ENCODE data around the gene FMNL2. TPM values are rescaled to one million over a fixed set of nuclear protein-coding genes. Genes with fewer than 3 reads are reported as not detected.
"Not testable (repeated sequence)": the region's sequence is repeated elsewhere in the genome, so short reads cannot be mapped to it uniquely, and the experiment has no call there.

FMNL2 gene
- 93.8 TPM for total RNA-seq

DNA sequence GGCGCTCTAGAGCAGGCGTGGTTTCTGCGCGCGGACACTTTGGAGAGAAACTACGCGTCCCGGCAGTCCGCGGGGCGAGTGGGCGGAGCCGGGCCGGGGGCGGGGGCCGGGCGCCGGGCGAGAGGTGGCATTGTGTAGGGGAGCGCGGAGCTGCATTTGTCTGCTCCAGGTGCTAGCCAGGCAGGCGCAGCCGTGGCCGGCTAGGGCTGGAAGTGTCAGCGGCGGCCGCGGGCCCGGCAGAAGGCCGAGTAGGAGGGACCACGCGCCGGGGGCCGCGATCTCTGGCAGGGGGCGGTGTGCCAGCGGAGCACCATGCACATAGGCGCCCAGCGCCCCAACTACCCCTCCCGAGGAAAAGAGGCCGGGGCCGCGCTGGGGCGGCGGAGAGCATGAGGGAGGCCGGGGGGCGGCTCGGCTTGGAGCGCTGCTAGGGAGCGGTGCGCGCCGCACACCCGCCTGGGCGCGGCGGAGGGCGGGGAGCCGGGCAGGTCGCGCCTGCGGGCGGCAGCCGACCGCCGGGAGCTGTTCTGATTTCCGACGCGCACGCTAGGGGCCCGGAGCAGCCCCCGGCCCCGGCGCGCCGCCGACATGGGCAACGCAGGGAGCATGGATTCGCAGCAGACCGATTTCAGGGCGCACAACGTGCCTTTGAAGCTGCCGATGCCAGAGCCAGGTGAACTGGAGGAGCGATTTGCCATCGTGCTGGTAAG is at the start of gene FMNL2:
Gene FMNL2, plus strand, starts transcription at position 159 of the 710 bp plus-strand sequence.
- no peak for FAIRE-seq
- DNase-seq (ENCODE audit: low spot score in 2 of 2): peak; percentile 84 to 90

DNA sequence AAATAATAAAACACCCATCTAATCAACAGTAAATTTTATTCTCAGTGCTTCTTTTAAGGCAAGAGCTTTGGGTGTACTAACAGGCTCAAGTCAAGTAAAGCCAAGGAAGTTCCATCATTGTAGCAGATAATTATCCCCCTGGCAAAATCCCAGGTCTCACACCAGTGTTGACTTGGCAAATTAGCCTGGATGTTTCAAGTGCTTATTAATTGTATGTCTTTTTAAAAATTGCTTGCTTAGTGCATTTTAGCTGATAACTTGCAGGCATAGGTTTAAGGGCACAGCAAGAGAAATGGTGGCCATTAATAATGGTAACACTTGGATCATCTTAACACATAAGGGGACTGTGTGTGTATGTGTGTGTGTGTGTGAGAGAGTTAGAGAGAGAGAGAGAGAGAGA is 42.0 kb upstream of the FMNL2 start:
- no peak for DNase-seq (ENCODE audit: low spot score in 2 of 2)
- no peak for FAIRE-seq

DNA sequence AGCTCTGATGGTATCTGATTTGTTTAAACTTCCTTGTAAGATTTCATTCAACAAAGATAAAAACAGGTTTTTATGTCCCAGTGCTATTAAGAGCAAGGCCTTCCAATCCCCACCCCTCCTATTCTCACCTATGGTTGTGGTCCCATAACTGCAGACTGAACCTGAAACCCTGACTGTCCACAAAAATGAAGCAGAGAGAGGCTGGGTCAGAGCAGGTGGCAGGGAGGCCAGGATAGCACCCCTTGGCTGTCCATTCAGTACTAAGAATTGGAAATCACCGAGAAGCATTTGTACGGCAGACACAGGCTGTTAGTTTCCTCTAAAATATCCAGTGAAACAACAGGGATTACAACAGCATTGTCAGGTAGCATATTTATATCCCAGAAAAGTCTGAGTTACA is 37.3 kb upstream of the FMNL2 start:
- FAIRE-seq: no peak
- no peak for DNase-seq (ENCODE audit: low spot score in 2 of 2)

DNA sequence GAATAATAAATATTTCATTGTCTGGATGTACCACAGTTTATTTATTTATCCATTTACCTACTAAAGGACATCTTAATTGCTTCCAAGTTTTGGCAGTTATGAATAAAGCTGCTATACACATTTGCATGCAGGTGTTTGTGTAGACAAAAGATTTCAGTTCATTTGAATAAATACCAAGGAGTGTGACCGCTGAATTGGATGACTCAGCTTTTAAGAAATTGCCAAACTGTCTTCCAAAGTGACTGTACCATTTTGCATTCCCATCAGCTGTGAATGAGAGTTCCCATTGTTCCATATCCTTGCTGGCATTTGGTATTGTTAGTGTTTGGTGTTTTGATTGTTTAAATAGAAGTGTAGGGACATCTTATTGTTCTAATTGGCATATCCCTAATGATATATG is 36.2 kb upstream of the FMNL2 start:
- no peak for DNase-seq (ENCODE audit: low spot score in 2 of 2)
- FAIRE-seq: no peak

DNA sequence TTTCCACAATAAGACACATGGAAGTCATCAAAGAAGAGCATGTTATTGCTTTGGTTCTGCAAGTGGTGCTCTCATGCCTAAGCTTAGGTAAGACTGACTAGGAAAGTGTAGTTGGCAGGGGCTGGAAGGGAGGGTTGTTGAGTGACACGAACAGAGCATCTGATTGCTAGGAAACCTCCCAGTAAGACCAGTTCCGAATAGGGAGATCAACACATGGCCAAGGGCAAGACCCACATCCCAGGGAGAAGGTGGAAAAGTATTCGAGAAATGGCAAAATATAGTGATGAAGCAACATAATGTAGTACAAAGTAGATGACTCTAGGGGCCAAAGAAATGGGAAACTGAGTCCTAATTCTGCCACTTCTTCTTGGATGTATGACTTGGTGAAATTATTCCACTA is 33.8 kb upstream of the FMNL2 start:
- DNase-seq (ENCODE audit: low spot score in 2 of 2) (no peak), FAIRE-seq (no peak)

DNA sequence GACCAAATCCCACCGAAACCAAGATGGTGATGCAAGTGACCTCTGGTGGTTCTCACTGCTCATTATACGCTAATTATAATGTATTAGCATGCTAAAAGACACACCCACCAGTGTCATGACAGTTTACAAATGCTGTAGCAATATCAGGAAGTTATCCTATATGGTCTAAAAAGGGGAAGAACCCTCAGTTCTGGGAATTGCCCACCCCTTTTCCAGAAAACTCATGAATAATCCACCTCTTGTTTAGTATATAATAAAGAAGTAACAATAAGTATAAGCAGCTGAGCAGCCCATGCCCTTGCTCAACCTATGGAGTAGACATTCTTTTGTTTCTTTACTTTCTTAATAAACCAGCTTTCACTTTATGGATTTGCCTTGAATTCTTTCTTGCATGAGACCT is 31.0 kb upstream of the FMNL2 start:
- DNase-seq (ENCODE audit: low spot score in 2 of 2): no peak
- no peak for FAIRE-seq

DNA sequence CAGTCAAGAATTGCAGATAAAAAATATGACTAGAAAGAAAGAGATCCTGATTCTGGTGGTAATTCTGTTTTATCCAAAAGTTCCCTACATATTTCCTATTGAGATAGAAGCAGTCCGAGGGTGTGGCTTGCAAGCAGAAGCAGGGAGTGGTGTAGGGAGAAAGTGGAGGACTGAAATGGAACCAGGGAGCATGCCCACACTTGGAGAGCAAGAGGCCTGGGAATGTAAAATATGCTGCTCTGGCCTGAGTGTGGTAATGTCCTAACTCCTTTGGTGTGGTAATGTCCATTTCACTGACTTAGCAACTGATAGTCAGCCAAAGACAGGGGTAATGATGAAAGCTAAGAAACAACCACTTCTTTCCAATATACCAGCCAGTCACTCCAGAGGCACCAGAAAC is 30.1 kb upstream of the FMNL2 start:
- no peak for DNase-seq (ENCODE audit: low spot score in 2 of 2)
- FAIRE-seq: no peak

DNA sequence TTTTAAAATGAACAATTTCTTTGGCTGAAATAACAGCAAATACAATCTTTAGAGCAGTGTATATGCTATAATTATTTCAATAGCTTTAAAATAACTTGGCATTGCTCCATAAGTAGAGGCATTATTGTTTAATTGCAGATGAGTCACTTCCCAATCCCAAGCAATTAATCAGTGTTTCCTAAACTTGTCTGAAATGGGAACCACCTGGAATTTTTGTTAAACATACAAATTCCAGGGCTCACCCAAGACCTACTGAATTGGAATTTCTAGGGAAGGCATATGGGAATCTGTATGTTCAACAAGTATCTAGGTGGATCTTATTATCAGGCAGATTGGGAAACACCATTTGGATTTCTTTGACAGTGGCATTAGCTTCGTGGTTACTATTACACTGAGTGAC is 27.1 kb upstream of the FMNL2 start:
- DNase-seq (ENCODE audit: low spot score in 2 of 2) (no peak), FAIRE-seq (no peak)

DNA sequence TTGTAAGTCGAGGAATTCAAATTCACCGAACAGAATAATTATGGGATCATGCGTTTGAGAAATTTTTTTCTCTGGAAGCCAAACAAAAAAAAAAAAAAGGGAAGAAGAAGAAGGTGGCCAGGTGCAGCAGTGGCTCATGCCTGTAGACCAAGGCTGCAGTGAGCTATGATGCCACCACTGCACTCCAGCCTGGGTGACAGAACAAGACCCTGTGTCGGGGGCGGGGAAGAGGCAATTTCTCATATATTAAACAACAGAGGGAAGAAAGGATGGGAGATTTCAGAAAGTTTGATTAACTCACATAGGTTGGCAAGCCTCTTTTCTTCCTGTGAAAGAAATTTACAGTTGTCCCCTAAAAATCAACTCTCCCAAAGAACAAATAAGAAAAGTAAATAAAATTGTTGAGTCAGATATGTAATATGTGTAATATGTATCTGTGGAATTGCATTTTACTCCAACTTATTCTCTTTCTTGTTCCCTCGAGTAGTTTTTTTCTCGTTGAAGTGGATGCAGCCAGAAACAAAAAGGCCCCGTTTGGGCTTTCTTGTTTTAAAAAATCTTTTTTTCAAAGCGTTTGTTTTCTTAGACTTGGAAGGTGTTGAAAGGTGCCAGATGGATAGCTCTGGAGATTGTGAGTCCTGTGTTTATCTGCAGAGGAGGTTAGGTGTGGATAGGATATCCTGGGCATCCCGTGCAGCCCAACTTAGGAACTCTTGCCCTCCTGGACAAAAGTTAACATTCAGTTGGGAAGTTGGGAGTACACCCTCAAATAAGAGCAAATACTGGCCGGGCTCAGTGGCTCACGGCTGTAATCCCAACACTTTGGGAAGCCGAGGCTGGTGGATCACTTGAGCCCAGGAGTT is 25.4 kb upstream of the FMNL2 start:
- no peak for DNase-seq (ENCODE audit: low spot score in 2 of 2)
- no peak for FAIRE-seq

DNA sequence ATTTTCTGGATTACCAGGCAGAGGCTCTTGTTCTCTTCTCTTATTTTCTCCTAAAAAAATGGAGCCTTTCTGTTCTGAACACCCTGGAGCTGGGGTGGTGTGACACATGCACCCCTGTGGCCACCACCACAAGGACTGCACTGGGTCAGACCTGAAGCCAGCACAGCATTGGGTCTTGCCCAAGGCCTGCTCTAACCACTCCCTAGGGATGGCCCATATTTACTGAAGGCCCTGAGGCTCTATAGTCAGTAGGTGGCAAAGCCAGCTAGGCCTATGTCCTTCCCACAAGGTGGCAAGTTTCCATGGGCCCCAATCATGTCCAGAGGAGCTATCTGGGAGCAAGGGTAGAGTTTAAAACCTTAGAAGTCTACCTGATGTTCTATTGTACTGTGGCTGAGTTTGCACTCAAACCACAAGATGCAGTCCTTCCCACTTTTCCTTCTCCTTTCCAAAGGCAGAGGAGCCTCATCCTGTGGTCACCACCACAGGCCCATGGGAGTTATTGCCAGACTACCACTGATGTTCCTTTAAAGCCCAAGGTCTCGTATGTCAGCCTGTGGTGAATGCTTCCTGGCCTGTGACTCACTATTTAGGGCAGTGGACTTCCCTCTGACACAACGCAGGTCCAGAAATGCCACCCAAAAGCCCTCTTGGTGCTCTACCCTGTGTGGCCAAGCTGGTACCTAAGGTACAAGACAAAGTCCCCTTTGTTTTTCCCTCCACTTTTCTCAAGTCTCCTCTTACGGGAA is 15.0 kb upstream of the FMNL2 start:
- no peak for FAIRE-seq
- DNase-seq (ENCODE audit: low spot score in 2 of 2): no peak

DNA sequence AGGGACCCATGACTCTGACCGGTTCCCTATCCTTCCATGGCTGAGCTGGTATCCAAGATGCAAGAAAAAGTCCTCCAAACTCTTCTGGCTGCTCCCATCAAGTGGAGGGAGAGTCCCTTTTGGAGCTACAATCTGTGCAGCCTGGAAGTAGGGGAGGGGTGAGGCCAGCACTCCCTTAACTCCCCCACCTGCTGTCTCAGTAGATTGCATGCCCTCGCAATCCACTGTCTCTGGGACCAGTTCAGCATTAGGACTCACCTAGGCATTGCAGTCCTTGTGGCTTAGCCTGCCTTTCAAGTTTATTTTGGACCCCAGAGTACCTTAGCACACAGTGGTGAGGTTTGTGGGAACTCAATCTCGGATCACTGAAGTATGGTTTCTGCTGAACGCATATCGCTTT is 14.2 kb upstream of the FMNL2 start:
- FAIRE-seq (no peak), DNase-seq (ENCODE audit: low spot score in 2 of 2) (no peak)

DNA sequence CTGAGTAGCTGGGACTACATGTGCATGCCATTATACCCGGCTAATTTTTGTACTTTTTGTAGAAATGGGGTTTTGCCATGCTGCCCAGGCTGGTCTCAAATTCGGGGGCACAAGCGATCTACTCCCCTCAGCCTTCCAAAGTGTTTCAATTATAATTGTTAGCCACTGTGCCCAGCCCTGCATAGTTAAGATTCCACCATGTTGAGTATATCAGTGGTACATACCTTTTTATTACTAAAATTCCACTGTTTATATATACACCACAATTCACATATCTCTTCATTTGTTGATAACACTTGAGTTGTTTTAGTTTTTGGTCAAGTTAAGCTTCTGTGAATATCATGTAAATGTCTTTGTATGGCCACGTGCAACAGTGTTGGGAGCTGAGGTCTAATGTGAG is 12.8 kb upstream of the FMNL2 start:
- FAIRE-seq (no peak), DNase-seq (ENCODE audit: low spot score in 2 of 2) (no peak)

DNA sequence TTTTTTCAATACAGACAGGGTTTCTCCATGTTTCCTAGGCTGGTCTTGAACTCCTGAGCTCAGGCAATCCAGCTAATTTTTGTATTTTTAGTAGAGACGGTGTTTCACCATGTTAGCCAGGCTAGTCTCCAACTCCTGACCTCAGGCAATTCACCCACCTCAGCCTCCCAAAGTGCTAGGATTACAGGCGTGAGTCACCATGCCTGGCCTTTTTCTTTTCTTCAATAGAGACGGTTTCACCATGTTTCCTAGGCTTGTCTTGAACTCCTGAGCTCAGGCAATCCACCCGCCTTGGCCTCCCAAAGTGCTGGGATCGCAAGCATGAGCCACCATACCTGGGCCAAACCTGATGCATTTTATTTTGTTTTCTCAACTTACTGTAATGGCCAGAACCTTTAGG is 9.8 kb upstream of the FMNL2 start:
- not testable (repeated sequence) for FAIRE-seq; DNase-seq (ENCODE audit: low spot score in 2 of 2)

DNA sequence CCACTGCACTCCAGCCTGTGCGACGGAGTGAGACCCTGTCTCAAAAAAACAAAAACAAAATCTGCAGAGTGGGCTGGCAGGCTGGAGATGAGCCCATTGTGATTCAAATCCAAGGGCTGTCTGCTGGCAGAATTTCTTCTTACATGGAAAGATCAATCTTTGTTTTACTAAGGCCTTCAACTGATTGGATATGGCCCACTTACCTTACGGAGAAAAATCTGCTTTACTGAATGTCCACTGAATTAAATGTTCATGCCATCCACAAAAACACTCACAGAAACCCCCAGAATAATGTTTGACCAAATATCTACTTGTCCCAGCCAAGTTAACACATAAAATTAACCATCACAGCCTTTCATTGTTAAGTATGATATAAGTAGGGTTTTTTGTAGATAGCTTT is 8.3 kb upstream of the FMNL2 start:
- DNase-seq (ENCODE audit: low spot score in 2 of 2) (no peak), FAIRE-seq (no peak)

DNA sequence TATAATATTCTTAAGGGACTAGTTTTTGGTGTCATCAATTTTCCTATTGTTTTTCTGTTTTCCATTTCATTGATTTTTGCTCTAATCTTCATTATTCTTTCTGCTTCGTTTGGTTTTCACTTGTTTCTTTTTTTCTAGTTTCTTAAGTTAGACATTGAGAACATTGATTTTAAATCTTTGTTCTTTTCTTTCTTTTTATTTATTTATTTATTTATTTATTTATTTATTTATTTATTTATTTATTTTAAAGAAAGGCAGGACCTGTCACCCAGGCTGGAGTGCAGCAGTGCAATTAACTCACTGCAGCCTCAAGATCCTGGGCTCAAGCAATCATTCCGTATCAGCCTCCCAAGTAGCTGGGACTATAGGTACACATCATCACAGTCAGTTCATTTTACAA is 7.0 kb upstream of the FMNL2 start:
- DNase-seq (ENCODE audit: low spot score in 2 of 2) (no peak), FAIRE-seq (peak; percentile 78)

DNA sequence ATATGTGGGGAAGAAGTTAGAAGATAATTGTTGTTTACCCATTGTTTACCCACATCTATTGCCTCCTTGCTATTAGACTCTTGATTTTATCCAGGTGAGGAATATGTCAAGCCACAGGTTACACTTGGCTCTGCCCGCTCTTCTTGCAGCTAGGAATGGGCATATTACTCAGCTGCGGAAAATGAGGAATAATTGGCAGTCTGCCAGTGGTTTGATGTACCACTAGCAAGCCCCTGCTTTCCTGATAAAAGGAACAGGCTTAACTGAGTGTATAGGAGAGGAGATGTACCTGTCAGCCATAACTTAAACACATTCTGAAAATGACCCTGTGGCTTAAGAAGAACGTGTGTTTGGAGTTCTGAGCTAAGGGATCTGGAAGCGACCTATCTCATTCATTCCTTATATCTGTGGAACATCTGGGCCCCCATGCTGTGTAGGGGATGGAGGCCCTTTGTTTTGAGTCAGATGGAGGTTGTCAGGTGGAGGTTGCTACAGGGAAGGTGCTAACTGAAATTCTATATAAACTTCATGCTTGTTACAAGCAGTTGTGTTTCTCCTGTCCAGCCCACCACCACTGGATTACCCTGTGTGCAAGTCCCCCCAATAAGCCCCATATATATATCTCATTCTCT is 4.6 kb upstream of the FMNL2 start:
- FAIRE-seq (no peak), DNase-seq (ENCODE audit: low spot score in 2 of 2) (no peak)

DNA sequence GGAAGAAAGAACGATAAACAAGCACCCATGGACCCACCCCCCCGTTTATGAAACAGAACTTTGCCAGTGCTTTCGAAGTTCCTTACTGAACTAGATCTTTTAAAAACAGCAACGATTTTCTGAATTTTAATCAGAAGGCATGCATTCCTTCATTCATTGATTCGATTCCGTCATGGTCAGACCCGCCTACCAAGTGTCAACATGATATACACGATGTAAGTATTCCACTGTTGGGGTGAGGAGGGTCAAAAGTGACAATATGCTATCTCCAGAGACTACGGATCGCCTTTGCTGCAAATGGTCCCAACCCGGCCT is 316 bp upstream of the FMNL2 start:
- no peak for DNase-seq (ENCODE audit: low spot score in 2 of 2)
- FAIRE-seq: no peak

DNA sequence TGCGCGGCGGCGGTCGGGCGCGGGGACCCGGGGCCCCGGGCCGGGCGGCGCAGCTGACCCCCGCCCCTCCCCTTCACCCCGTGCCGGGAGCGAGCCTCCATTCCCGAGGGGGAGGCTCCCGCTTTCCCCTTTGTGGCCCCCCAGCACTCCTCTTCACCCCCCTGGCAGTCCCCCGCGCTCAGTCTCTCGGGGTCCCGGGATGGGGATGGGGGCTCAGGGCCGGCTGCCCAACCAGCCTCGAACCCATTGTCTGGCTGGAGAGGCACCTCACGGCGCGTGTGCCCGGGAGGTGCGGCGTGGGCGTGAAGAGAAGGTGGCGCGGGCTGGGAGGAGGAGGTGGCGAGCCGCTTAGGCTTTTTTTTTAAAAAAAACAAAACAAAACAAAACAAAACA is 748 bp downstream of the FMNL2 start:
- FAIRE-seq: no peak

DNA sequence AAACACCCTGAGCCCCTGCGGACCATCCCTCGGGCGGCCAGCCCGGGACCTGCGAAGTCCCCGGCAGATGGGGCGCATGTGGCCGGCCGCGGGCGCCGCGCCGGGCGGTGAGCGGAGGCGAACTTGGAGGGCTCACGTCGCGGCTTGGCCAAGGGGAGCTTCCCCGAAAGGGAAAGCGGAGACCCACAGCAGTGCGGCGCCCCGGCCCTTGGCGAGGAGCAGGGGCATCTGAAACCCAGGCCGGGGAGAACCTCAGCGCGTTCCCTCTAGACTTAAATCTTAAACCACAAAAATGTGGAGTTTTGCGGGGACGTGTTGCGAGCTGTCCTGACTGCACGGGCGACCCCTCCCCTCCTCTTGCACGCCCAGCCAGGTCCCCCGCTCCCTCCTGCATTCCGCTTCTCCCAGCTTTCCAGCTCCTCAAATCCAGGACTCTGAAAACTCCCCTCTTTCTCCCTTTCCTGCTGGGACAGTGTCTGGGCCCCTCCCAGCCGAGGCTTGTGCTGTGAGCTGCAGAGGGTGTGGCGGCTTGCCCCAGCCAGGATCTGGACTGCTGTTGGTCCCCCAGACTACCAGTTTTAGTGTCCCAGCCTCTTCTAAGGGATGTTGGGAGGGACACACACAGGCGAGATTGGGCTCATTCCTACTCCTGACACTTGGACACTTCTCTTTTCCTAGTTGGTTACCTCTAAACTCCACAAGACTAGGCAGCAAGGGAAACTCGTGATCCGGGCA is 1.3 kb downstream of the FMNL2 start:
- FAIRE-seq (no peak), DNase-seq (ENCODE audit: low spot score in 2 of 2) (peak; percentile 34 to 57)

More for the DNA sequence above, 748 bp downstream of the FMNL2 start:
- peak; percentile 28 to 47 for DNase-seq (ENCODE audit: low spot score in 2 of 2)

DNA sequence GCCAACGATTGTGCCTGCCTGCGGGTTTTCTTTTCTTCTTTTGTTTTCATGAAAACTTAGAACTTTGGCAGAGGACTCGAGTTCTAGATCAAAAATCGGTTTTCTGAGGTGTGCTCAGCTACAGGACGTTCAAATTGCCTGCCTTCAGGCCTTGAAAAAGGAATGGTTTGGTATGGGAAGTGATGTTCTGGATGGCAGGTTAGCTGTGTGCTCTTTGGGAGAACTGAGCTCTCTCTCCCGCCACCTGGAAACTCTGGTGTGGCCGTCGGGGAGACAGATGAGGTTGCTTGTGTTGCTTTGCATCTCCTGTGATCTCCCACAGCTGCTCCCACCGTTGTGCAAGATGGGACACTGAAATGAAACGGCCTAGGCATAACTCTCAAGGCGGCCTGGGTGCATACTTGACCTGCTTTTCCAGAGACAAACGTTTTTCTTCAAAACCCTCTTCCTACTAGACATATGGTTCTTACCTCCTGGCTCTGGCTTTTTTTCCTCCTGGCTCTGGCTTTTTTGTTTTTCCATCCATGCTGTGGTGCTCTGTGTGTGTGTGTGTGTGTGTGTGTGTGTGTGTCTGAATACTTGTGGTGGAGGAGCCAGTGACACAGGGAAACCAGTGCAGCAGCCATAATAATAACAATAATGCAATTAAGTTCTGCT is 2.0 kb downstream of the FMNL2 start:
- FAIRE-seq: no peak

More for the DNA sequence above, 2.0 kb downstream of the FMNL2 start:
- DNase-seq (ENCODE audit: low spot score in 2 of 2): peak in 1 of 2 donors; percentile 24

Measured in frontal cortex (tissue), 4 donors.